NCI-H1930 (cell line): Measurements from ENCODE around the gene NRG2.

Experiments
- DNase-seq, 2 experiments: peaks; one replicate each; lab custom pipeline; 2025; lab: John Stamatoyannopoulos, UW

Gene NRG2

GRCh38 chr5:140010798-140011197, 32.3 kb downstream of the NRG2 start:
- DNase-seq, result no peak

DNA sequence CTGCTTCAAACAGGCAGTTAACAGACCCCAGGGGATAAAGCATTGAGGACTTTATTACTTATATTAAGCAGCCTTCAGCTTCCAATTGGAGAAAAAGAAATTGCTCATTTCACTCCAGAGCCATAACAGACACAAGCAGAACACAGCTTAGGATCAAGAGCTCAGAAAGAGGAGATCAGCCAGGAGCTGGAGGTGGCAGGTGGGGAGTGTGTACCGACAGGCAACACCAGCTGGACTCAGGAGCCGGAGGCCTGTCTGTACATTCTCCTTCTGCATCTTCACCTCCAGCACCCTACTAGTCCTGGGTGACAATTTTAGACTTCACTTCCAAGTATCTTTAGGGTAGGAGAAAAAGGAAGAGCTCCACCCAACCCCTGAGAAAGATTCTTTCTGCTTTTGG, 35.8 kb downstream of the NRG2 start:
- DNase-seq, result no peak

GRCh38 chr5:140005145-140005591, 37.9 kb downstream of the NRG2 start:
- no peak for DNase-seq

GRCh38 chr5:140004174-140004573, 38.9 kb downstream of the NRG2 start:
- DNase-seq, result no peak

GRCh38 chr5:140003519-140003918, 39.6 kb downstream of the NRG2 start:
- DNase-seq, result no peak

DNA sequence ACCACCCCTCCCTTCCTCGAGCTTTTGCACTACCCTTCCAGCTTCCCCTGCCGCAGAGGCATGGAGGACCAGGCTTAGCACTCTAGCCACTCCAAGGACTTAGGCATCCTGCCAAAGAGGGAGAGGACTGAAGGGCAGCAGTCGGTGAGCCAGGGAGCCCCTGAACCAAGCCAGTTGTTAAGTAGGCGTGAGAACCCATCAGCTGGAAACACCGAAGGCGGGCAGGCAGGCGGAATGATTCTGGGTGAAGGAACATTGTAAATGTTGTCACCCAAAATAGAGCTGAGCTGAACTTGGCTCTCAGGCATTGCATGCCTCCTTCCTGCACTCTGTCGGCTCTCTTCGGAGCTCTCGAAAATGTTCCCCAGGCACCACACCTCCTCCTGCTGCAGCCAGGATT, 42.8 kb downstream of the NRG2 start:
- DNase-seq, result no peak

- no peak for DNase-seq
Measured at GRCh38 chr5:139998837-139999236, 44.3 kb downstream of the NRG2 start.

DNA sequence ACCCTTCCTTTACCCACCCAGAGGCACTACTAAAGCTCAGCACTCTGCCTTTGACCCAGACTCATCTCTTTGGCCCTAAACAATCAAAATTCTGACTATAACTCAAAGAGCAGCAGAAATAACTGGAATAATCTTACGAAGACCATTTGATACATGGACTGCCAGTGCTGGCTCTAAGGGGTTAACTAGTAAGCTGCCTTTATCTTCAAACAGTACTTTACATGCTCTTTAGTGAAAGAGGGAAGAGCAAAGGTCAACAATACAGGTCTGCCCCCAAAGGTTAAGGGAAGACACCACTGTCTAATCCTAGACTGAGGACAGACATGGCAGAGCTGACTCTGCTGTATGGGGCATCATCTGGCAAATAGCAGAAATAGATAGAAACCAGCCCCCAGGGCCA, 45.8 kb downstream of the NRG2 start:
- no peak for DNase-seq

DNA sequence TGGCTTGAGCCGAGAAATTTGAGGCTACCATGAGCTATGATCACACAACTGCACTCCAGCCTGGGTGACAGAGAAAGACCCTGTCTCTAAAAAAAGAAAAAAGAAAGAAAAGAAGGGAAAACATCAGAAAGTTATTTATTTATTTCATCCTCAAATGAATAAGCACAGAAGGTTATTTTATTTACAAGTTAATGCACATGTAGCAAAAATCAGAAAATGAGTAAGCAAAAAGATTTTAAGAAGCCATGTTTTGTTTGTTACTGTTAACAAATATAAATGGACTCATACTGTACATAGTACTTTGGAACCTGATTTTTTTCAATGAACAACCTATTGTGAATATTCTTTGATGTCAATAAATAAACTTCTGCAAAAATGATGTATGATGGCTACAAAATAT, 47.2 kb downstream of the NRG2 start:
- DNase-seq, result no peak

GRCh38 chr5:139994234-139994633, 48.9 kb downstream of the NRG2 start:
- no peak for DNase-seq

- DNase-seq, result no peak
Measured at GRCh38 chr5:139985733-139986132, 57.4 kb downstream of the NRG2 start.

GRCh38 chr5:139985290-139985689, 57.8 kb downstream of the NRG2 start:
- DNase-seq, result no peak

DNA sequence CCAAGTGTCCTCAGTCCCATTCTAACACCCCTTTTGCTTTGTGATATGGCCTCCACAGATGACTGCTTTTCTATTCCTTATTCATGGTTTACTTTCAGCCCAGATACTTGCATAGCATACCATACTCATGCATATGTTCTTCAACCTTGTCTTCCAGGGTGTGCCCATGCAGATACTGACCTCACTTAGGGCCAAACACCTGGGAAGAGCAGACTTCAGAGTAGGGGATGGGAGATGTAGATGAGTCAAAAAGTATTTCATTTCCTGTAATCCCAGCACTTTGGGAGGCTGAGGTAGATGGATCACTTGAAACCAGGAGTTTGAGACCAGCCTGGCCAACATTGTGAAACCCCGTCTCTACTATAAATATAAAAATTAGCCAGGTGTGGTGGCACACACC, 58.3 kb downstream of the NRG2 start:
- DNase-seq, result no peak

DNA sequence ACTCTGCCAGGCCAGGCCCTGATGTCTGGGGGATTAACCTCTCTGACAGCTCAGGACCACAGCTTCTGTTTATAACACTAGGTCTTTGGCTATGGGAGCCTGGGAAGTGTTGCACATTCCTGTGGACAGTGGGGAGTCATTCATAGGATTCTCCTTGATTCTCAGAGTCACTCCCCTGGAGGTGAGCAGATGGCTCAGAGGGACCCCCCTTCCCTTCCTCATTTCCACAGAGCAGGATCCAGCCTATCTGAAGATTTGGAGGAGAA, 60.2 kb downstream of the NRG2 start:
- DNase-seq, result no peak

- DNase-seq, result no peak
Measured at GRCh38 chr5:139982157-139982974, 60.7 kb downstream of the NRG2 start.

DNA sequence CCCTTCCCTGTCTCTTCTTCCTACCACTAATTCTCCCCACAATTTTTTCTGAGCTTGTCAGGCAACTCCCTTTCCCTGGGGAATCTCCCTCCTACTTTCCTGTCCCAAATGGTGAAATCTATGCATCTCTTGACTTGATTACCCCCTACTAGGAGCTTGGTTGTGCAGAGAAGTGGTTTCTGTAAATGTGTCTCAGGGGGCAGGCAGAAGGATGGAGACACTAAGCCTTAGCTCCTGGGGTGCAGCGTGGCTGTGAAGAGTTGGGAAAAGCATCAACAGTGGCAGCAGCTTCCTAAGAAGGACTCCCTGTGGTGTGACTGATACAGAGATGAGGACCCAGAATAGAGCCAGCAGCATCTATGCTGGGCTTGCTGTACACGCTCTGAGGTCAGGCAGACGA, 62.3 kb downstream of the NRG2 start:
- no peak for DNase-seq

DNA sequence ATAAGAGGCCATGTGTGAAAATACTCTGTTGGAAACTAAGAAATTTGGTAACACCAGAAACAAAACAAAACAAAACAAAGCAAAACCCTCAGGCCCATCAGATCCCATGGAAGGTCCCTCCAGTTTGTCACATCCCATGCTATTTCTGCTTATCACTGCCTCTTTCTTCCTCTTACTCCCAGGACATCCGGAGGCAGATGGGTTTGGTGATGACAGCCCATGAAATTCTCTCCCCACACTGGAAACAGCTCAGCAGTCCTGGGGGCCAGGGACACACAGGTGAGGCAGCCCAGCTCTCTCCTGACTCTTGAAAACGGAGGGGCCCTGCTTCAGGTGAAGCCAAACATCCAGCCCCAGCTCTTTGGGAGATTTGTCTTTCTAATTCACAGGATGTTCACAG, 63.2 kb downstream of the NRG2 start:
- no peak for DNase-seq

DNA sequence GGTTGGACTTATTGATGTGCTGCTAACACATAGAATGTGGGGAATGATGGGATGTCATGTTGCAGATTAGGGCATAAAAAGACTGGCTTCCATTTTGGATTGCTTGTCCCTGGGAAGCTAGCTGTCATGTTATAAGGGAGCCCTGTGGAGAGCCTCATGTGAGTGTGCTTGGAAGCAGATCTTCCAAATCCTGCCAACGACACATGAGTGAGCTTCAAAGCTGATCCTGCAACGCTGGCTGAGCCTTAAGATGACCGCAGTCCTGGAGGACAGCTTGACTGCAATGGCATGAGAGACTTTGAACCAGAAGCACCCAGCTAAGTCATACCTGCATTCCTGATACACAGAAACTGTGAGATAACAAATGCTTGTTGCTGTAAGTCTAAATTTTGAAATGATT, 63.6 kb downstream of the NRG2 start:
- no peak for DNase-seq

GRCh38 chr5:139976703-139977102, 66.4 kb downstream of the NRG2 start:
- no peak for DNase-seq

DNA sequence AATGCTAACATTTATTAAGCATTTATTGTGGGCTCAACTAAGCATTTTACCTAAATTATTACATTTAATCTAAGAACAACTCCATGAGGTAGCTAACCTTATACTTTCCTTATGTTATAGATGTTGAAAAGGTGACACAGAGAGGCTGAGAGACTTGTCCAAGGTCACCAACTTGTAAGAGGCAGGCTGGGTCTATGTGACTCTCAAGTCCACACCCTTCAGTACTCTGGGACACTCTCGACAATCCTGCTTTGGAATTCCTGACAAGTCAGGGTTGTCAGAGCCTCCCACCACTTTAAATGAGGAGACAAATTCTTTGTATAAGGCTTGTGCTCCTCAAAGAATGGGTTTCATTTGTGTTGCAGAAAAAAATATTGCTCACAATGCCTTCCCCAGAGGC, 67.2 kb downstream of the NRG2 start:
- DNase-seq, result no peak

GRCh38 chr5:139975306-139975705, 67.8 kb downstream of the NRG2 start:
- DNase-seq, result no peak

GRCh38 chr5:139974661-139975060, 68.4 kb downstream of the NRG2 start:
- DNase-seq, result no peak

DNA sequence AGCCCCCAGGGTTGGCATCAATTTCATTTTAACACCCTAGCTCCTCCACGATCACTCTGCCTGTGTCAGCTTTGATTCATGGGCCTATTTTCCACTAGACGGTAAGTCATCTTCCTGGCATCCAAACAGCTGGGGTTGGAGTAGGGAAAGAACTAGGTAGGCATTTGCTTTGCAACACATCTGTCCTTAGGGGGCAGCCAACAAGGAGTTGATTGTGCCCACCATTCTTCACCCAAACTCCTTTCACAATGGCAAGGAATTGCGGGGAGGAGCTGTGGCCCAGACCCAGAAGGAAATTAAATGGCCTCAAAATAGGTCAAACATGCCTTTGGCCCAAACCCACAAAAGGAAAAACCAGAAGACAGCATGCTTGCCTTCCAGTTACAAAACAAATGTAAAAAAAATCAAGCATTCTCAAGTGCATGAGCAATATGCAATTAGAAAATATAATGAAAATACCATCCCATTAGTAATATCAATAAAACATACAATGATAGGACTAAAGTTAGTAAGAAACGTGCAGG, 71.8 kb downstream of the NRG2 start:
- DNase-seq, result no peak

GRCh38 chr5:139969318-139969717, 73.8 kb downstream of the NRG2 start:
- no peak for DNase-seq
